ENCODE results near the gene SFI1.
A peak's percentile ranks its signal among the peaks of the same experiment; 100 is the strongest.

The SFI1 gene

GRCh38 chr22:31603574-31603973 is 107.2 kb downstream of the SFI1 start:
- no peak for DNase-seq

- no peak for DNase-seq
Observed at GRCh38 chr22:31604137-31604705, 107.9 kb downstream of the SFI1 start.

- DNase-seq, result no peak
Observed at GRCh38 chr22:31604746-31605705, 108.7 kb downstream of the SFI1 start.

GRCh38 chr22:31605851-31606585 is 109.7 kb downstream of the SFI1 start:
- DNase-seq, result peak; percentile 65

- DNase-seq, result no peak
Observed at GRCh38 chr22:31607696-31608095, 111.4 kb downstream of the SFI1 start.

- DNase-seq, result no peak
Observed at GRCh38 chr22:31609716-31610115, 113.4 kb downstream of the SFI1 start.

- no peak for DNase-seq
Observed at GRCh38 chr22:31610611-31611010, 114.3 kb downstream of the SFI1 start.

GRCh38 chr22:31611061-31611760 is 114.9 kb downstream of the SFI1 start:
- DNase-seq, result no peak

GRCh38 chr22:31612891-31613285 is 116.6 kb downstream of the SFI1 start:
- no peak for DNase-seq

- DNase-seq, result no peak
Observed at GRCh38 chr22:31613286-31613903, 117.1 kb downstream of the SFI1 start.

- no peak for DNase-seq
Observed at GRCh38 chr22:31613904-31614296, 117.6 kb downstream of the SFI1 start.

- no peak for DNase-seq
Observed at GRCh38 chr22:31614781-31615490, 118.6 kb downstream of the SFI1 start.

- DNase-seq, result no peak
Observed at GRCh38 chr22:31615491-31615860, 119.1 kb downstream of the SFI1 start.

- no peak for DNase-seq
Observed at GRCh38 chr22:31615940-31616314, 119.6 kb downstream of the SFI1 start.

- no peak for DNase-seq
Observed at GRCh38 chr22:31616315-31616980, 120.1 kb downstream of the SFI1 start.

- peak; percentile 86 for DNase-seq
Observed at GRCh38 chr22:31618057-31618456, 121.7 kb downstream of the SFI1 start.

- DNase-seq, result no peak
Observed at GRCh38 chr22:31618471-31619176, 122.3 kb downstream of the SFI1 start.

GRCh38 chr22:31619611-31620300 is 123.4 kb downstream of the SFI1 start:
- no peak for DNase-seq

GRCh38 chr22:31620756-31621480 is 124.6 kb downstream of the SFI1 start:
- DNase-seq, result no peak

Measured in NCI-H2171 (cell line).